Liver (tissue), 3 donors: Measurements from ENCODE around the gene CDC14C.

ENCODE experiments used
- FOXA1 ChIP-seq: IDR thresholded peaks from 2 replicates; pipeline ENCODE4 v1.6.1; 2016; ENCODE audit warnings: antibody characterized with exemption
- SP1 ChIP-seq: IDR thresholded peaks from 2 replicates; pipeline ENCODE4 v1.6.1; 2018; ENCODE audit warnings: antibody characterized with exemption, mild to moderate bottlenecking
- TF ChIP-seq, protein P1 (sequence below): IDR thresholded peaks from 2 replicates; pipeline ENCODE4 v1.6.1; 2016; ENCODE audit warnings: antibody characterized with exemption, mild to moderate bottlenecking
- TF ChIP-seq, protein P2 (sequence below): IDR thresholded peaks from 2 replicates; pipeline ENCODE4 v1.6.1; 2016; ENCODE audit warnings: antibody characterized with exemption
- TF ChIP-seq, protein P3 (sequence below): fragments of 150-350 bp; IDR thresholded peaks from 2 replicates; pipeline ENCODE4 v1.5.1; 2017; ENCODE audit warnings: improper control_type of control experiment, low read depth, low read length; ENCODE audit not compliant: missing input control
- donor health status: healthy.
- donor health status: healthy.

DNA sequence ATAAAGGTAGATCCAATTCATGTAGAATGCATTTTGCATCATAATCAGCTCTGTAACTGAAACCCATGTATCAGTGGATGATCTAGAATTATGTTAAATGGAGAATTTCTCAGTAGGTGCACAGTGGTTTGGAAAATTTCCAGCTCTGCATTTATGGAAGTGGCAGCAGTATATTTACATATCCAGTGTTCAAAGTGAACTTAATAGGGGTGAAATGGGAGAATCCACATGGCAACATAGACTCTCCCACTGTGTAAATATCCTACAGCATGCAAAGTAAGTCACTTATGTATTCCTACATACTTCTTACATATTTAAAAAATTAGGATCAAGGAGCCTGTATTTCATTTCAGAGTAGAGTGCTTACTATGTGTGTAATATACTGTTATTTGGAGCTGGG lies 35.3 kb downstream of the CDC14C start:
- TF ChIP-seq, protein P1, sequence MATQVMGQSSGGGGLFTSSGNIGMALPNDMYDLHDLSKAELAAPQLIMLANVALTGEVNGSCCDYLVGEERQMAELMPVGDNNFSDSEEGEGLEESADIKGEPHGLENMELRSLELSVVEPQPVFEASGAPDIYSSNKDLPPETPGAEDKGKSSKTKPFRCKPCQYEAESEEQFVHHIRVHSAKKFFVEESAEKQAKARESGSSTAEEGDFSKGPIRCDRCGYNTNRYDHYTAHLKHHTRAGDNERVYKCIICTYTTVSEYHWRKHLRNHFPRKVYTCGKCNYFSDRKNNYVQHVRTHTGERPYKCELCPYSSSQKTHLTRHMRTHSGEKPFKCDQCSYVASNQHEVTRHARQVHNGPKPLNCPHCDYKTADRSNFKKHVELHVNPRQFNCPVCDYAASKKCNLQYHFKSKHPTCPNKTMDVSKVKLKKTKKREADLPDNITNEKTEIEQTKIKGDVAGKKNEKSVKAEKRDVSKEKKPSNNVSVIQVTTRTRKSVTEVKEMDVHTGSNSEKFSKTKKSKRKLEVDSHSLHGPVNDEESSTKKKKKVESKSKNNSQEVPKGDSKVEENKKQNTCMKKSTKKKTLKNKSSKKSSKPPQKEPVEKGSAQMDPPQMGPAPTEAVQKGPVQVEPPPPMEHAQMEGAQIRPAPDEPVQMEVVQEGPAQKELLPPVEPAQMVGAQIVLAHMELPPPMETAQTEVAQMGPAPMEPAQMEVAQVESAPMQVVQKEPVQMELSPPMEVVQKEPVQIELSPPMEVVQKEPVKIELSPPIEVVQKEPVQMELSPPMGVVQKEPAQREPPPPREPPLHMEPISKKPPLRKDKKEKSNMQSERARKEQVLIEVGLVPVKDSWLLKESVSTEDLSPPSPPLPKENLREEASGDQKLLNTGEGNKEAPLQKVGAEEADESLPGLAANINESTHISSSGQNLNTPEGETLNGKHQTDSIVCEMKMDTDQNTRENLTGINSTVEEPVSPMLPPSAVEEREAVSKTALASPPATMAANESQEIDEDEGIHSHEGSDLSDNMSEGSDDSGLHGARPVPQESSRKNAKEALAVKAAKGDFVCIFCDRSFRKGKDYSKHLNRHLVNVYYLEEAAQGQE = no peak
- TF ChIP-seq, protein P2, sequence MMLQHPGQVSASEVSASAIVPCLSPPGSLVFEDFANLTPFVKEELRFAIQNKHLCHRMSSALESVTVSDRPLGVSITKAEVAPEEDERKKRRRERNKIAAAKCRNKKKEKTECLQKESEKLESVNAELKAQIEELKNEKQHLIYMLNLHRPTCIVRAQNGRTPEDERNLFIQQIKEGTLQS = no peak
- no peak for TF ChIP-seq SP1
- TF ChIP-seq, protein P3, sequence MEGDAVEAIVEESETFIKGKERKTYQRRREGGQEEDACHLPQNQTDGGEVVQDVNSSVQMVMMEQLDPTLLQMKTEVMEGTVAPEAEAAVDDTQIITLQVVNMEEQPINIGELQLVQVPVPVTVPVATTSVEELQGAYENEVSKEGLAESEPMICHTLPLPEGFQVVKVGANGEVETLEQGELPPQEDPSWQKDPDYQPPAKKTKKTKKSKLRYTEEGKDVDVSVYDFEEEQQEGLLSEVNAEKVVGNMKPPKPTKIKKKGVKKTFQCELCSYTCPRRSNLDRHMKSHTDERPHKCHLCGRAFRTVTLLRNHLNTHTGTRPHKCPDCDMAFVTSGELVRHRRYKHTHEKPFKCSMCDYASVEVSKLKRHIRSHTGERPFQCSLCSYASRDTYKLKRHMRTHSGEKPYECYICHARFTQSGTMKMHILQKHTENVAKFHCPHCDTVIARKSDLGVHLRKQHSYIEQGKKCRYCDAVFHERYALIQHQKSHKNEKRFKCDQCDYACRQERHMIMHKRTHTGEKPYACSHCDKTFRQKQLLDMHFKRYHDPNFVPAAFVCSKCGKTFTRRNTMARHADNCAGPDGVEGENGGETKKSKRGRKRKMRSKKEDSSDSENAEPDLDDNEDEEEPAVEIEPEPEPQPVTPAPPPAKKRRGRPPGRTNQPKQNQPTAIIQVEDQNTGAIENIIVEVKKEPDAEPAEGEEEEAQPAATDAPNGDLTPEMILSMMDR = no peak
- TF ChIP-seq FOXA1 = no peak
